ENCODE data around the gene PARP6. TPM values are rescaled to one million over a fixed set of nuclear protein-coding genes. Genes with fewer than 3 reads are reported as not detected.

PARP6 gene
- total RNA-seq, 2 donors from 2014 or later = 87.3 to 92.1 TPM

DNA sequence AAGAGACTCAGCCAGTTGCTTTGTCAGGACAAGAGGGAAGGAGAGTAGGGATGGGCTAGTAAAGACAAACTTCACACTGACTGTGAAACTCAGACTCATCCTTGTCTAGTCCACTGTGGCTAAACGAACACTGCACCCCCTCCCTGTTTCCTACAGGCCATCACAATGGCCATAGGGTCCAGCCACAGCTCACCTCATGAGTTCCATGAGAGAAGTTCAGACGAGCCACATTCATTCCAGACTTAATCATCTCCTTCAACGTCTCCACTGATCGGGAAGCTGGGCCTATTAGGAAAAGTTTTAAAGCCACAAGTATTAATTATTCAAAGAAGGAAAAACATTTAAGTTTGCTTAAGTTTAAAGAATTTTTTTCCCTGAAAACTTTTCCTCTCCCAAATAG lies 55.1 kb downstream of the PARP6 start:
- H3K4me3 Mint-ChIP-seq = no peak overlapping the region

GRCh38 chr15:72216079-72216478 lies 56.3 kb downstream of the PARP6 start:
- H3K27ac Mint-ChIP-seq = no peak overlapping the region
- DNase-seq = no peak
- peaks cover 19% of the 10 kb centered on the region for H3K4me1 Mint-ChIP-seq
- Histone ChIP-seq H3K27ac (ENCODE audit: low read depth, low read length) (no peak overlapping the region), H3K4me3 (ENCODE audit: low read length) (no peak overlapping the region), H3K4me1 (ENCODE audit: control insufficient read depth, insufficient read depth, low read length) (peaks cover 3% of the 10 kb centered on the region), H3K9me3 (ENCODE audit: control insufficient read depth, low read length) (no peaks in the 10 kb centered on the region), H3K36me3 (ENCODE audit: control insufficient read depth, insufficient read depth, low read length) (peaks cover 97% of the 10 kb centered on the region), H3K9ac (ENCODE audit: extremely low read depth, low read length, poor library complexity, severe bottlenecking) (no peak overlapping the region), H3K27me3 (ENCODE audit: control insufficient read depth, insufficient read depth, low read length, poor library complexity, severe bottlenecking) (no peaks in the 10 kb centered on the region)
- H3K27me3 Mint-ChIP-seq (ENCODE audit: insufficient read depth) = no peaks in the 10 kb centered on the region
- WGBS, 2 experiments (ENCODE audit: insufficient coverage in 1 of 2, insufficient read length in 1 of 2) = 83 to 100% methylated on average over 1 of the region's 1 CpG
- no peak overlapping the region for H3K4me3 Mint-ChIP-seq
- no peaks in the 10 kb centered on the region for H3K9me3 Mint-ChIP-seq
- H3K36me3 Mint-ChIP-seq (ENCODE audit: low read depth) = peaks cover 91% of the 10 kb centered on the region
- TF ChIP-seq, protein P1, sequence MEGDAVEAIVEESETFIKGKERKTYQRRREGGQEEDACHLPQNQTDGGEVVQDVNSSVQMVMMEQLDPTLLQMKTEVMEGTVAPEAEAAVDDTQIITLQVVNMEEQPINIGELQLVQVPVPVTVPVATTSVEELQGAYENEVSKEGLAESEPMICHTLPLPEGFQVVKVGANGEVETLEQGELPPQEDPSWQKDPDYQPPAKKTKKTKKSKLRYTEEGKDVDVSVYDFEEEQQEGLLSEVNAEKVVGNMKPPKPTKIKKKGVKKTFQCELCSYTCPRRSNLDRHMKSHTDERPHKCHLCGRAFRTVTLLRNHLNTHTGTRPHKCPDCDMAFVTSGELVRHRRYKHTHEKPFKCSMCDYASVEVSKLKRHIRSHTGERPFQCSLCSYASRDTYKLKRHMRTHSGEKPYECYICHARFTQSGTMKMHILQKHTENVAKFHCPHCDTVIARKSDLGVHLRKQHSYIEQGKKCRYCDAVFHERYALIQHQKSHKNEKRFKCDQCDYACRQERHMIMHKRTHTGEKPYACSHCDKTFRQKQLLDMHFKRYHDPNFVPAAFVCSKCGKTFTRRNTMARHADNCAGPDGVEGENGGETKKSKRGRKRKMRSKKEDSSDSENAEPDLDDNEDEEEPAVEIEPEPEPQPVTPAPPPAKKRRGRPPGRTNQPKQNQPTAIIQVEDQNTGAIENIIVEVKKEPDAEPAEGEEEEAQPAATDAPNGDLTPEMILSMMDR (conservative IDR thresholded peaks at IDR 0.05) = no peak

More for the DNA sequence above, 55.1 kb downstream of the PARP6 start:
- WGBS, 2 experiments (ENCODE audit: insufficient coverage in 1 of 2, insufficient read length in 1 of 2) = 91 to 100% methylated on average over 1 to 4 of the region's 4 CpGs
- Histone ChIP-seq H3K27ac (ENCODE audit: low read depth, low read length) (no peak overlapping the region), H3K9ac (ENCODE audit: extremely low read depth, low read length, poor library complexity, severe bottlenecking) (no peak overlapping the region), H3K27me3 (ENCODE audit: control insufficient read depth, insufficient read depth, low read length, poor library complexity, severe bottlenecking) (no peaks in the 10 kb centered on the region), H3K36me3 (ENCODE audit: control insufficient read depth, insufficient read depth, low read length) (peaks cover 97% of the 10 kb centered on the region), H3K9me3 (ENCODE audit: control insufficient read depth, low read length) (no peaks in the 10 kb centered on the region), H3K4me1 (ENCODE audit: control insufficient read depth, insufficient read depth, low read length) (peaks cover 6% of the 10 kb centered on the region), H3K4me3 (ENCODE audit: low read length) (no peak overlapping the region)
- DNase-seq = no peak
- Mint-ChIP-seq H3K4me1 (peaks cover 28% of the 10 kb centered on the region), H3K36me3 (ENCODE audit: low read depth) (peaks cover 87% of the 10 kb centered on the region), H3K27ac (no peak overlapping the region), H3K27me3 (ENCODE audit: insufficient read depth) (no peaks in the 10 kb centered on the region), H3K9me3 (no peaks in the 10 kb centered on the region)
- TF ChIP-seq, protein P1 (conservative IDR thresholded peaks at IDR 0.05) = no peak

DNA sequence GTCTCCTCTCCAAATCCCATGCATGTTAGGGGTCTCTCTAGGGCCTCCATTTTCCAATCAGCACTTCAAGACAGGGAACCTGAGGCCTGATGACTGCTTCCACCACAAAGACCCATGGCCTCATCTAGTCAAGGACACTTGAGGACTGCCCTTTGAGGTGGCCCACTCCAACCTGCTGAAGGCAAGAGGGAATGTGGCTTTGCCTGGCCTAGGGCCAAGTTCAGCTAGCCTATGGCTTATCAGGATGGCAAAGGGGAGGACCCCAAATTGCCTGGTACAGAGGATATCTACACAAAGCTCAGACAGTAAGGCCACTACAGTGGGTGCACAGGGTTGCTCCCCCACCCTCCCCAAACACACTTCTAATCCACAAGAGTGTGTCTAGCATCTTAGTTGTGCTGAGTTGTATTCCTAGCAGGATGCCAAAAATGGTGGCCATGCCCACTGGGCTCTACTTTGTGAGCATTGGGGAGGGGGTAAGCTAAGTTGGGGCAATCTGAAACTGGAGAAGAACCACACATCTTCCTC lies 64.7 kb downstream of the PARP6 start:
- TF ChIP-seq, protein P1 (conservative IDR thresholded peaks at IDR 0.05) = no peak
- H3K4me1 ChIP-seq (ENCODE audit: control insufficient read depth, insufficient read depth, low read length) = no peaks in the 10 kb centered on the region
- no peaks in the 10 kb centered on the region for H3K9me3 ChIP-seq (ENCODE audit: control insufficient read depth, low read length)
- Mint-ChIP-seq H3K27ac (no peak overlapping the region), H3K9me3 (no peaks in the 10 kb centered on the region), H3K36me3 (ENCODE audit: low read depth) (peaks cover 98% of the 10 kb centered on the region), H3K27me3 (ENCODE audit: insufficient read depth) (no peaks in the 10 kb centered on the region), H3K4me3 (no peak overlapping the region), H3K4me1 (no peaks in the 10 kb centered on the region)
- H3K27ac ChIP-seq (ENCODE audit: low read depth, low read length) = no peak overlapping the region
- H3K4me3 ChIP-seq (ENCODE audit: low read length) = no peak overlapping the region
- H3K27me3 ChIP-seq (ENCODE audit: control insufficient read depth, insufficient read depth, low read length, poor library complexity, severe bottlenecking) = no peaks in the 10 kb centered on the region
- H3K36me3 ChIP-seq (ENCODE audit: control insufficient read depth, insufficient read depth, low read length) = peaks cover 98% of the 10 kb centered on the region
- no peak overlapping the region for H3K9ac ChIP-seq (ENCODE audit: extremely low read depth, low read length, poor library complexity, severe bottlenecking)
- DNase-seq = no peak

Measured in endodermal cell (in vitro differentiated cells).